B cell (primary cell): ENCODE measurements around the gene CACNA1D. TPM values are rescaled to one million over a fixed set of nuclear protein-coding genes. Genes with fewer than 3 reads are reported as not detected.

Source experiments
- ATAC-seq: fragments of 200-7000 bp; cut with Tn5 transposase; one replicate; pipeline ENCODE4 v1.10.0; 2021; ENCODE audit warnings: low read depth, mild to moderate bottlenecking, moderate number of reproducible peaks, moderate library complexity
- CTCF ChIA-PET: fragments of 350-600 bp; sonication (Branson Sonifier 250); formaldehyde crosslinking; loops from one replicate; lab custom pipeline; 2021; ENCODE audit warnings: antibody characterized with exemption, inconsistent platforms; lab: Charles Lee
- POLR2A ChIA-PET: fragments of 350-600 bp; sonication (Branson Sonifier 250); formaldehyde crosslinking; loops from one replicate; lab custom pipeline; 2021; ENCODE audit warnings: antibody characterized with exemption; lab: Charles Lee
- DNase-seq: peaks from one replicate; pipeline ENCODE4 v3.0.0; 2013
- H2AFZ ChIP-seq: 2 replicates; pipeline ENCODE4 v1.6.1; 2012; ENCODE audit warnings: mild to moderate bottlenecking, low read depth, low read length; ENCODE audit not compliant: insufficient read depth, poor library complexity, severe bottlenecking
- H3K27ac ChIP-seq, 2 donors: 1 replicate in 1 of 2; 2 replicates in 1 of 2; pipeline ENCODE4 v1.5.1; 2012 to 2013; ENCODE audit warnings: low read length in 2 of 2, mild to moderate bottlenecking in 2 of 2, moderate library complexity in 1 of 2
- H3K27me3 ChIP-seq, 4 experiments: fragments of 200-600 bp in 1 of 4; sonication (generic) in 1 of 4; replicated peaks in 1 of 4; 1 replicate in 2 of 4; 2 replicates in 2 of 4; pipeline versions ENCODE4 v1.6.1 to v1.7.0; 2013 to 2016; ENCODE audit warnings: low read length in 3 of 4, mild to moderate bottlenecking in 2 of 4, mixed read lengths in 1 of 4, moderate library complexity in 1 of 4; ENCODE audit not compliant: insufficient read depth in 4 of 4, control insufficient read depth in 3 of 4; ENCODE audit errors: control extremely low read depth in 1 of 4
- H3K36me3 ChIP-seq, 2 experiments: replicated peaks in 1 of 2; 1 replicate in 1 of 2; 2 replicates in 1 of 2; pipeline versions ENCODE4 v1.6.1 to v1.7.1; 2013; ENCODE audit warnings: low read length in 1 of 2; ENCODE audit not compliant: insufficient read depth in 2 of 2, control insufficient read depth in 1 of 2; ENCODE audit errors: control extremely low read depth in 1 of 2, extremely low read depth in 1 of 2
- H3K4me1 ChIP-seq, 2 donors: fragments of 200-600 bp in 1 of 2; sonication (generic) in 1 of 2; 1 replicate in 1 of 2; 2 replicates in 1 of 2; pipeline versions ENCODE4 v1.5.1 to v1.6.1; 2013 to 2017; ENCODE audit warnings: low read length in 2 of 2; ENCODE audit not compliant: control insufficient read depth in 2 of 2, insufficient read depth in 2 of 2
- H3K4me2 ChIP-seq: replicated peaks from 2 replicates; pipeline ENCODE3; 2012; ENCODE audit warnings: mild to moderate bottlenecking, low read depth, low read length; ENCODE audit not compliant: poor library complexity, severe bottlenecking
- H3K4me3 ChIP-seq, 5 experiments: fragments of 200-600 bp in 1 of 5; sonication (generic) in 1 of 5; 1 replicate in 3 of 5; 2 replicates in 2 of 5; pipeline versions ENCODE4 v1.5.1 to v1.7.0; 2011 to 2016; ENCODE audit warnings: low read length in 4 of 5, mild to moderate bottlenecking in 4 of 5, low read depth in 2 of 5, control low read depth in 1 of 5, moderate library complexity in 1 of 5; ENCODE audit not compliant: insufficient read depth in 1 of 5; ENCODE audit errors: control extremely low read depth in 1 of 5, extremely low read depth in 1 of 5
- H3K79me2 ChIP-seq: fragments of 200-600 bp; sonication (generic); one replicate; pipeline ENCODE4 v1.6.0; 2016; ENCODE audit warnings: low read length; ENCODE audit not compliant: control insufficient read depth, insufficient read depth
- H3K9ac ChIP-seq: fragments of 200-600 bp; sonication (generic); 2 replicates; pipeline ENCODE4 v1.6.1; 2017; ENCODE audit warnings: mild to moderate bottlenecking, low read length, moderate library complexity
- H3K9me3 ChIP-seq, 3 donors: one replicate each; pipeline versions ENCODE4 v1.6.1 to v1.7.1; 2013; ENCODE audit warnings: low read length in 2 of 3; ENCODE audit not compliant: control insufficient read depth in 2 of 3, insufficient read depth in 1 of 3; ENCODE audit errors: control extremely low read depth in 1 of 3
- H4K20me1 ChIP-seq: 2 replicates; pipeline ENCODE4 v1.6.0; 2012; ENCODE audit warnings: mild to moderate bottlenecking, low read length; ENCODE audit not compliant: insufficient read depth, control insufficient read depth, poor library complexity, severe bottlenecking
- H3K27ac Mint-ChIP-seq: one replicate; pipeline ENCODE4 v1.8.0; 2021; ENCODE audit warnings: mixed read lengths
- H3K27me3 Mint-ChIP-seq: one replicate; pipeline ENCODE4 v1.8.0; 2021; ENCODE audit warnings: mixed read lengths
- H3K4me1 Mint-ChIP-seq: one replicate; pipeline ENCODE4 v1.8.0; 2021; ENCODE audit warnings: mixed read lengths
- H3K4me3 Mint-ChIP-seq: one replicate; pipeline ENCODE4 v1.8.0; 2021; ENCODE audit warnings: mixed read lengths
- H3K9me3 Mint-ChIP-seq: one replicate; pipeline ENCODE4 v1.8.0; 2022; ENCODE audit warnings: mixed read lengths; ENCODE audit not compliant: insufficient read depth
- EZH2 ChIP-seq: IDR thresholded peaks from 2 replicates; pipeline ENCODE4 v1.6.1; 2012; ENCODE audit warnings: borderline replicate concordance, low read depth, mild to moderate bottlenecking, moderate library complexity, low read length; ENCODE audit not compliant: insufficient read depth, poor library complexity, severe bottlenecking
- WGBS: methylation state at CpG from one replicate; pipeline ENCODE4 v1.1.5; 2013; ENCODE audit warnings: missing lambda C conversion rate; ENCODE audit not compliant: insufficient coverage; 5-methylcytosine and 5-hydroxymethylcytosine counted together
- intact Hi-C: fragments of 100-400 bp; cut with micrococcal nuclease; formaldehyde crosslinking; loops from one replicate; pipeline ENCODE4 v1.10.0; 2022
- polyA plus RNA-seq: library from polyadenylated mRNA; depleted of rRNA; stranded (reverse); fragments of >200 nt; gene quantifications from 2 replicates; pipeline ENCODE4 v1.2.3, GENCODE V29; 2012
- total RNA-seq, 2 donors: library from RNA; stranded (reverse); fragments of 120-200 nt in 1 of 2; gene quantifications; 1 replicate in 1 of 2; 2 replicates in 1 of 2; pipeline versions ENCODE4 v1.2.3 to v1.2.4, GENCODE V29; 2013 to 2022
- TF ChIP-seq, protein P1 (sequence below): fragments of 200-600 bp; IDR thresholded peaks from one replicate; pipeline ENCODE4 v1.8.0; 2022; ENCODE audit warnings: antibody characterized with exemption, mild to moderate bottlenecking

CACNA1D gene
- total and polyA plus RNA-seq, 2 donors (not counting 1 experiment from before 2014, with no cell fraction given), result 0.06 to 0.07 TPM

DNA sequence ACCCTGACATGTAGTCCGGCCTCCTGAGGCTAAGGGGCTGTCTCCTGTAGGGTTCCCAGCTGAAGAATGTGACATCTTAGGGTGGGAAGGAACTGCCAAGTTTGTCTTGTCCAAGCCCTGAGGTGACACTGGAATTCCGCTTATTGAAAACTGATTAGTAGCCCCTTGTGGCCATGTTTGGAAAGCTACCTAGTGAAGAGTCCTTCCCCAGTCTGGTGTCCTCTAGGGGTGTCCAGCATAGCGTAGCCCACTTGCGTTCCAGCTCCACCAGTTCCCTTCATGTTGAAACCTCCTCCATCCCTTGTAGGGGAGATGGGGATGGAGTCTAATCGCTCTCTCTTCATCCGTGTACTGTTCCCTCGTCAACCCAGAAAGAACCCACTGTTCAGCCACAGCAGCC is 272.3 kb downstream of the CACNA1D start:
- Mint-ChIP-seq H3K27ac (no peak overlapping the region), H3K4me3 (no peak overlapping the region), H3K9me3 (no peaks in the 10 kb centered on the region), H3K4me1 (no peaks in the 10 kb centered on the region), H3K27me3 (no peaks in the 10 kb centered on the region)
- no peaks in the 10 kb centered on the region for H3K79me2 ChIP-seq
- CTCF ChIA-PET, result no interaction called here
- H3K9ac ChIP-seq, result no peak overlapping the region
- no peaks in the 10 kb centered on the region for H3K9me3 ChIP-seq
- H3K36me3 ChIP-seq, result no peaks in the 10 kb centered on the region
- intact Hi-C loops, result no loop called here
- H3K27ac ChIP-seq, result no peak overlapping the region
- H3K27me3 ChIP-seq, result peaks cover 0 to 6% (median 0%) of the 10 kb centered on the region in 4 experiments
- no peak for TF ChIP-seq EZH2
- TF ChIP-seq, protein P1, sequence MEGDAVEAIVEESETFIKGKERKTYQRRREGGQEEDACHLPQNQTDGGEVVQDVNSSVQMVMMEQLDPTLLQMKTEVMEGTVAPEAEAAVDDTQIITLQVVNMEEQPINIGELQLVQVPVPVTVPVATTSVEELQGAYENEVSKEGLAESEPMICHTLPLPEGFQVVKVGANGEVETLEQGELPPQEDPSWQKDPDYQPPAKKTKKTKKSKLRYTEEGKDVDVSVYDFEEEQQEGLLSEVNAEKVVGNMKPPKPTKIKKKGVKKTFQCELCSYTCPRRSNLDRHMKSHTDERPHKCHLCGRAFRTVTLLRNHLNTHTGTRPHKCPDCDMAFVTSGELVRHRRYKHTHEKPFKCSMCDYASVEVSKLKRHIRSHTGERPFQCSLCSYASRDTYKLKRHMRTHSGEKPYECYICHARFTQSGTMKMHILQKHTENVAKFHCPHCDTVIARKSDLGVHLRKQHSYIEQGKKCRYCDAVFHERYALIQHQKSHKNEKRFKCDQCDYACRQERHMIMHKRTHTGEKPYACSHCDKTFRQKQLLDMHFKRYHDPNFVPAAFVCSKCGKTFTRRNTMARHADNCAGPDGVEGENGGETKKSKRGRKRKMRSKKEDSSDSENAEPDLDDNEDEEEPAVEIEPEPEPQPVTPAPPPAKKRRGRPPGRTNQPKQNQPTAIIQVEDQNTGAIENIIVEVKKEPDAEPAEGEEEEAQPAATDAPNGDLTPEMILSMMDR, result no peak
- POLR2A ChIA-PET, result no interaction called here
- H3K4me3 ChIP-seq, result no peak overlapping the region
- H3K4me2 ChIP-seq, result no peak overlapping the region
- H4K20me1 ChIP-seq, result no peaks in the 10 kb centered on the region
- DNase-seq, result no peak
- no peaks in the 10 kb centered on the region for H3K4me1 ChIP-seq
- no peak overlapping the region for H2AFZ ChIP-seq
- no peak for ATAC-seq
- 100% methylated on average over 4 of the region's 7 CpGs for WGBS

DNA sequence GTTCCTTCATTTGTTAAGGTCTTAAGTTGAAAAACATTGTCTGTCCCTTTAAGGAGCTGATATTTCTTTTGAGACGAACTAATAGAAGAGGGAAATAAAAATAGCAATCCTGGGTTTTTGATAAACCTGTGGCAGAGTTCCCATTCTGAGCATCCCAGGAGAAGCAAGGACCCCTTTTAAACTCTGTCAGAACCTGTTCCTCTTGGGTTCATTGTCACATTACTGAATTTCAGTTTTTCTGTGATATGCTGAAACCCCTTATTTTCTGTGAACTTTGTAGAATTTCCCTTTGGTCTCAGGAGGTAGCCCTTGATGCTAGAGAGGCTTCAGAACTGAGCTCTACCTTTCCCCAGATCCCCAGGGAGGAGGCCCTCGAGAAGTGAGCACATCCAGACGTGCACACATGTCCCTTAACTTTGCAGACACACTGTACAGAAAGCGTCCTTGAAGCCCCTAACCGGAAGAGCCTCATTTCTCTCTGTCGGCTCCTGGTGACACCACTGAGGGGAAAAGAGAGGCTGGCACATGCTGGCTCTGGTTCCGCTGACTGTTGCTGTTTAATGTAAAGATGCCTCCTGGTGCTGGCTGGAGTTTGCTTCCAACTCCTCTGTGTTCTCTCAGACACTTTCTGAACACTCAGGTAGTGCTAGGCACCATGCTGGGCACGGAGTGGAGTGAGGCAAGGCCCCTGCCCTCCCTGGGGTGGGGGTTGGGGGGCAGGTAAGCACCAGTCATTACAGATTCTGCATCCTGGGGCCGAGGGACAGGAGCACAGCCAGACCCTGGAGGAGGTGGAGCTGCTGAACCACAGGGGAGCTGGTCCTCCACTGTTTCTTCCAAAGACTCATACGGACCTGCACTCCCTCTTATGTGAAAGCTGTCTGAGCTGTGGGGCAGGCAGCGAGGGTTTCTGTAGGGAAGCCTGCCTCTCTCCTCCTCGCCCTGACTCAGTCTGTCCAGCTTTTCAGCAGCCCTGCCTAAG is 274.4 kb downstream of the CACNA1D start:
- Histone ChIP-seq H3K9me3 (no peaks in the 10 kb centered on the region), H3K4me2 (no peak overlapping the region), H3K4me3 (no peak overlapping the region), H4K20me1 (no peaks in the 10 kb centered on the region), H3K79me2 (no peaks in the 10 kb centered on the region), H3K36me3 (no peaks in the 10 kb centered on the region), H3K27me3 (peaks cover 0 to 6% (median 0%) of the 10 kb centered on the region in 4 experiments), H3K4me1 (peaks cover 0 to 1% of the 10 kb centered on the region in 2 donors), H3K27ac (no peak overlapping the region), H2AFZ (no peak overlapping the region), H3K9ac (no peak overlapping the region)
- no peak overlapping the region for H3K4me3 Mint-ChIP-seq
- ChIA-PET CTCF (no interaction called here), POLR2A (no interaction called here)
- H3K4me1 Mint-ChIP-seq, result peaks cover 5% of the 10 kb centered on the region
- H3K9me3 Mint-ChIP-seq, result no peaks in the 10 kb centered on the region
- ATAC-seq (no peak), DNase-seq (no peak)
- 64% methylated on average over 11 of the region's 12 CpGs for WGBS
- TF ChIP-seq, protein P1, result no peak
- no peak for TF ChIP-seq EZH2
- intact Hi-C loops, result no loop called here
- no peaks in the 10 kb centered on the region for H3K27me3 Mint-ChIP-seq
- no peak overlapping the region for H3K27ac Mint-ChIP-seq
